AG10803 (cell line): ENCODE measurements around the gene CPT1C.

Source experiments
- DNase-seq: peaks from one replicate; pipeline ENCODE4 v3.0.0; 2010; ENCODE audit warnings: low read depth
- H3K4me3 ChIP-seq: 2 replicates; pipeline ENCODE4 v1.5.1; 2011; ENCODE audit warnings: mild to moderate bottlenecking, low read length, control low read depth
- CTCF ChIP-seq: conservative IDR thresholded peaks from 2 replicates; pipeline ENCODE4 v1.5.1; 2011; ENCODE audit warnings: mild to moderate bottlenecking, low read length, control low read depth, inconsistent platforms

CPT1C gene

GRCh38 chr19:49763230-49763629, 72.3 kb downstream of the CPT1C start, which contains the start of gene TSKS:
TSS of gene TSKS (minus strand) at chr19:49763306. CDS start at chr19:49763247, 59 bp downstream.
- no peak for TF ChIP-seq CTCF

More at GRCh38 chr19:49763230-49763629, 72.3 kb downstream of the CPT1C start, which contains the start of gene TSKS:
- H3K4me3 ChIP-seq: no peak within 1 kb of the TSS
- no peak for DNase-seq
